ENCODE data around the gene ANTKMT.
"Not testable (repeated sequence)": the region's sequence is repeated elsewhere in the genome, so short reads cannot be mapped to it uniquely, and the experiment has no call there.

The ANTKMT gene

DNA sequence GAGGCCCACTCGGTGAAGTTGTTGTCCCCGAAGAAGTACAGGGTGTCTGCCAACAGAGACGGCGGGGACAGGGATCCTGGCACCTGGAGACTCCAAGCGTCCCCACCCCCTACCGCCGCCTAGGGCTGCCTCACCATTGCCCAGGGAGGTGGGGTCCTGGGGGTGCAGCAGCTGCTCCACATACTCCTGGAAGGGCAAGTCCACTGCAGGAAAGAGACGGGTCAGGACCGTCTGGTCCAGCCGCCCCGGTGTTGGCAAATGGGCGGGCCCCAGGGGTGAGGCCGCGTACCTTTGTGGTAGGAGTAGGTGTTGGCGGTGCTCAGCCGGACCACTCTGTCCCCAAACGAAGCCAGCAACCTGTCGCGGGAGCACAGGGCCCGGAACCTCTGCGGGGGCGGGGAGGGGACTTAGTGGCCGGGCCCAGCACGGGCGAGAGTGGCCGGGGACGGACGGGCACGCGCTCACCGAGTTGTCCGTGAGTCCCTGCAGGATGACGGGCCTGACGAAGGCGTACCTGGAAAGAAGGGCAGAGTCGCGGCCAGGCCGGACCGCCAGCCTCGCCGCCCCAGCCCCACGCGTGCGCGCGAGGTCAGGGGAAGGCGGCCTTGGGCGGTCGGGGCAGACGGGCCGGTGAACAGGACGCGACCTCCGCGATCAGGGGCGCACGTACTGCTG is 37.4 kb upstream of the ANTKMT start:
- Histone ChIP-seq H3K4me1 (ENCODE audit: insufficient read depth, low read length) (peaks cover 30% of the 10 kb centered on the region), H3K36me3 (ENCODE audit: insufficient read depth, low read length) (peaks cover 20% of the 10 kb centered on the region)

DNA sequence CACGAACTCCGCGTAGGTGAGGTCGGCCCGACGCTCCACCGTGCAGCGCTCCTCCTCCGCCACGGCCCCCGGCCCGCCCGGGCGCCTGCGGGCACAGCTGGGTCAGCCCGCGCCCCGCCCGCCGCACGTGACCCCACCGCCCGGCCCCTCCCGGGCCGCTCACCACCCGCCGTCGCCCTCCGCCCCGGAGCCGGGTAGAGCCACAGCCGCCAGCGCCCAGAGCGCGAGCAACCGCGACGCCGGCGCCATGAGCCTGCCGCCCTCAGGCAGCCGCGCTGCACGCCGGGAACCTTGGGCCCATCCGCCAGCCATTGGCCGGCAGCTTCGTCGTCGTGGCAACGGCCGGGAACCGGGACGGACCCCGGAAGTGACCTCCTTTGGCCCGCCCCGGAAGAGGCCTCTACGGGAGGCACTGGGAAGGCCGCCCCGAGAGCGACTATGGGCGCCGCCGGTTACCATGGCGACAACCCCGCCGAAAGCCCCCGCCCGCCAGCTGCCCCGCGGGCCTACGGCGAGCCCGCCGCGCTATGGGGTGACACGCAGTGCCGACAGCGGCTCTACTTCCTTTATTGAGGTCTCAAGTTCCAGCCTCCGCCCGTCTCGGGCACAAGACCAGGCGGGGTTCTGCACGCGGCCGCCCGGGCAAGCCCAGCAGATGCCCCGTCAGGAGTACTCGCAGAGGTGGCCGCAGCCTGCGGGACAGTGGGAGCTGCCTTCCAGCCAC is 36.7 kb upstream of the ANTKMT start, which contains the start of gene JMJD8:
Gene JMJD8, minus strand, starts transcription at position 264 of the 724 bp plus-strand sequence. Its CDS starts 15 bp downstream, at position 249.
- Histone ChIP-seq H3K27ac (ENCODE audit: low read depth, low read length) (peak within 1 kb of the TSS; percentile 82), H3K4me1 (ENCODE audit: insufficient read depth, low read length) (peaks cover 34% of the 10 kb centered on the region), H3K4me3 (ENCODE audit: low read depth in 1 of 2, low read length in 2 of 2) (peak within 1 kb of the TSS; percentile 56 to 83), H3K36me3 (ENCODE audit: insufficient read depth, low read length) (peaks cover 20% of the 10 kb centered on the region), H3K27me3 (ENCODE audit: control insufficient read depth in 1 of 2, insufficient read depth in 2 of 2, low read length in 2 of 2) (no peaks in the 10 kb centered on the region), H3K9me3 (ENCODE audit: low read length) (no peaks in the 10 kb centered on the region), H3K9ac (ENCODE audit: low read length) (no peak within 1 kb of the TSS)

More for the DNA sequence above, 37.4 kb upstream of the ANTKMT start:
- peak overlapping the region; percentile 56 to 83 for H3K4me3 ChIP-seq (ENCODE audit: low read depth in 1 of 2, low read length in 2 of 2)
- no peaks in the 10 kb centered on the region for H3K9me3 ChIP-seq (ENCODE audit: low read length)
- H3K27ac ChIP-seq (ENCODE audit: low read depth, low read length), result peak overlapping the region; percentile 82
- H3K9ac ChIP-seq (ENCODE audit: low read length), result no peak overlapping the region
- no peaks in the 10 kb centered on the region for H3K27me3 ChIP-seq (ENCODE audit: control insufficient read depth in 1 of 2, insufficient read depth in 2 of 2, low read length in 2 of 2)

DNA sequence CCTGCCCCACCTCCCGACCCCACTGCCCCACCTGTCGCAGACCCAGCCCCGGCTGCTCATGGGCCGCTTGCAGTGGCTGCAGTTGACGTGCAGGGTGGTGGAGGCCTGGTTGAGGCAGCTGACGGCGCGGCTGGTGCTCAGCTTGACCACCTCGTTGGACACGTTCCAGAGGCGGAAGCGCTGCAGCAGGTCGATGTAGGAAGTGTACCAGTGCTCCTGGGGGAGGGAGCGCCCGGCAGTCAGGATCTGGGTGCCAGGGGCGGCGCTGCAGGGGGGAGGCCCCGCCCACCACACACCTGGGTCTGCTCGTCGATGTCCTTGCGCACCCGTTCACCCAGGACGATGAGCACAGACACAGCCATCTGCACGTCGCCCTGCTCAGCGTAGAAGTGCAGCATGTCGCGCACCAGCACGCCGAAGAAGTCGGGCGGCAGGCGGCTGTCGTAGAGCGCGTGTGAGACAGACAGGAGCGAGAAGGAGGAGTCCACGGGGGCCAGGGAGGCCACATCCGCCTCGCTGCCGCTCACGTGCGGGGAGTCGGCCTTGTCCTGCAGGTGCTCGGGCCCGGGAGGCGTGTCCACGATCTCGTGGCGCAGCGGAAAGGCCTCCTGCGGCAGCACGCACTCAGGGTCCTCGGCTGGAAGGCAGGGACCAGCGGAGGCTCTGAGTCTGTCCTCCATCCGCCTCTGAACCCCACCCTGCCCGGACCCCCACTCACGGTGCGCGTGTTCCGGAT is 35.8 kb upstream of the ANTKMT start:
- H3K9ac ChIP-seq (ENCODE audit: low read length), result no peak overlapping the region
- H3K4me1 ChIP-seq (ENCODE audit: insufficient read depth, low read length), result peaks cover 40% of the 10 kb centered on the region
- no peak overlapping the region for H3K27ac ChIP-seq (ENCODE audit: low read depth, low read length)
- H3K36me3 ChIP-seq (ENCODE audit: insufficient read depth, low read length), result peaks cover 20% of the 10 kb centered on the region
- H3K4me3 ChIP-seq (ENCODE audit: low read depth in 1 of 2, low read length in 2 of 2), result no peak overlapping the region
- no peaks in the 10 kb centered on the region for H3K9me3 ChIP-seq (ENCODE audit: low read length)
- H3K27me3 ChIP-seq (ENCODE audit: control insufficient read depth in 1 of 2, insufficient read depth in 2 of 2, low read length in 2 of 2), result no peaks in the 10 kb centered on the region

DNA sequence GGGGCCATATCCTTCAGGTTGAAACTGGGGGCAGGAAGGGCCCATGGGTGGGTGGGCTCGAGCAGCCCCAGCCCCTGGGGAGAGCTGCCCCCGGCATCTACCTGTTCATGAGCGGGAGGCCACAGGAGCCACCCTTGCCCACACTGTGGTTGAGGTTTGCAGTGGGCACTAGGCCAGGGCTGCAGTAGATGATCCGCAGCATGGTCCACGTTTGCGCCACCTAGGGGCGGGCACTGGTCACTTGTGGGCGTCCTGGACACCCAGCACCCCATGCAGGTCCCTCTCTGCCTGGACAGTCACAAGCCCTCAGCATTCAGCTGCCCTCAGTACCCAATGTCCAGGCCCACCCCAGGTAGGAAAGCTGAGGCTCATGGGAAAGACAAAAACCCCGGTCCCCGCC is 35.0 kb upstream of the ANTKMT start:
- Histone ChIP-seq H3K4me1 (ENCODE audit: insufficient read depth, low read length) (peaks cover 38% of the 10 kb centered on the region), H3K4me3 (ENCODE audit: low read depth in 1 of 2, low read length in 2 of 2) (no peak overlapping the region), H3K27ac (ENCODE audit: low read depth, low read length) (no peak overlapping the region), H3K27me3 (ENCODE audit: control insufficient read depth in 1 of 2, insufficient read depth in 2 of 2, low read length in 2 of 2) (no peaks in the 10 kb centered on the region), H3K9ac (ENCODE audit: low read length) (no peak overlapping the region), H3K36me3 (ENCODE audit: insufficient read depth, low read length) (peaks cover 20% of the 10 kb centered on the region), H3K9me3 (ENCODE audit: low read length) (no peaks in the 10 kb centered on the region)

DNA sequence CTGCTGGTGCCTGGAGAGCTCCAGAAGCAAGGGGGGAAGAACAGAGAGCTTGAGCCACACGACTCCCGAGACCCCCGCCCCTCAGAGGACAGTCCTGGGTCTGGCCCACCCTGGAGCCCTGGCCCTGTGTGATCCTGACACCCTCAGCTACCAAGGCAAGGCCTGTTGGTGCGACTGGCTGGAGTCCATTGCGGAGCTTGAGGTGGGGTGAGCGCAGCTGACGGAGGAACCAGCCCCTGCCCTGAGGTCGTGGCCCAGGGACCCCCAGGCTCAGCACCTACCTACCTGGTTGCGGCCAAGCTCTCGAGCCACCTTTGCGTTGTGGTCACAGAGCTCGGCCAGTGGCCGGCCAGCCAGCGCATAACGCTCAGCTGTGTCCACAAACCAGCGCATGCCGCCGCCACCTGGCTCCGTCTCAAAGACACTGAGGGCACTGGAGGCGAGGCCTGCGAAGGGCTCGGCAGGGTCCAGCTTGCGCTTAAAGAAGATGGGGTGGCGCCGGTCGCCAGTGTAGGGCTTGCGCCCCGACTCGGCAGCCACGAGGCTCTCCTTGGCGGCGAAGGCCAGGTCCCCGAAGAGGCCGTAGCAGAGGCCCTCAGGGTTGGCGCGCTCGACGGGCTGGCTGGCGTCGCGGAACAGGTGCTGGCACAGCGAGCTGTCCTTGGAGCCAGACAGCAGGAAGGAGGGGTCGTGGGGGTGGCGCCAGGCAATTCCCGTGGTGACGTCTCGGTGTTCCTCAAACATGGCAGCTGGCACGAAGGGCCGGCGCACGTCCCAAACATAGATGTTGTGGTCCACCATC is 34.3 kb upstream of the ANTKMT start:
- H3K4me3 ChIP-seq (ENCODE audit: low read depth in 1 of 2, low read length in 2 of 2), result no peak overlapping the region
- H3K9me3 ChIP-seq (ENCODE audit: low read length), result no peaks in the 10 kb centered on the region
- H3K27me3 ChIP-seq (ENCODE audit: control insufficient read depth in 1 of 2, insufficient read depth in 2 of 2, low read length in 2 of 2), result no peaks in the 10 kb centered on the region
- peaks cover 31% of the 10 kb centered on the region for H3K4me1 ChIP-seq (ENCODE audit: insufficient read depth, low read length)
- no peak overlapping the region for H3K9ac ChIP-seq (ENCODE audit: low read length)
- H3K36me3 ChIP-seq (ENCODE audit: insufficient read depth, low read length), result peaks cover 16% of the 10 kb centered on the region
- H3K27ac ChIP-seq (ENCODE audit: low read depth, low read length), result no peak overlapping the region

DNA sequence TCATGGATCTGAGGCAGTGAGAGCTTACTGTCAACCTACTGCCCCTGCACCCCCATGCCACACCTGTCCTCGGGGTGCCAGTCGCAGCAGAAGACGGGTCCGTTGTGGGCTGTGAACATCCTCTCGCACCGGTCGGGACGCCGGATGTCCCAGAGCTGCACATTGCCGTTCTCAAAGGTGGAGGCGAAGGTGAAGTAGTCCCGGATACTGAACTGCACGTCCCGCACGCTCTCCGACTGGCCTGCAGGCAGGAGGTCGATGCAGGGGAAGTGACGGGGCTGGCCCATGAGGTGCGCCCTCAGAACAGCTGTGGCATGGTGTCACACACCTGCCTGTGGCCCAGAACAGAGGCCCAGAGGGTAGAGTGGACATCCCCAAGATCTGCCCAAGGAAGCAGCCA is 33.4 kb upstream of the ANTKMT start:
- no peaks in the 10 kb centered on the region for H3K9me3 ChIP-seq (ENCODE audit: low read length)
- peaks cover 23% of the 10 kb centered on the region for H3K4me1 ChIP-seq (ENCODE audit: insufficient read depth, low read length)
- no peak overlapping the region for H3K27ac ChIP-seq (ENCODE audit: low read depth, low read length)
- H3K36me3 ChIP-seq (ENCODE audit: insufficient read depth, low read length), result peaks cover 8% of the 10 kb centered on the region
- H3K27me3 ChIP-seq (ENCODE audit: control insufficient read depth in 1 of 2, insufficient read depth in 2 of 2, low read length in 2 of 2), result peaks cover 0 to under 1% of the 10 kb centered on the region in 2 donors
- no peak overlapping the region for H3K9ac ChIP-seq (ENCODE audit: low read length)
- no peak overlapping the region for H3K4me3 ChIP-seq (ENCODE audit: low read depth in 1 of 2, low read length in 2 of 2)

DNA sequence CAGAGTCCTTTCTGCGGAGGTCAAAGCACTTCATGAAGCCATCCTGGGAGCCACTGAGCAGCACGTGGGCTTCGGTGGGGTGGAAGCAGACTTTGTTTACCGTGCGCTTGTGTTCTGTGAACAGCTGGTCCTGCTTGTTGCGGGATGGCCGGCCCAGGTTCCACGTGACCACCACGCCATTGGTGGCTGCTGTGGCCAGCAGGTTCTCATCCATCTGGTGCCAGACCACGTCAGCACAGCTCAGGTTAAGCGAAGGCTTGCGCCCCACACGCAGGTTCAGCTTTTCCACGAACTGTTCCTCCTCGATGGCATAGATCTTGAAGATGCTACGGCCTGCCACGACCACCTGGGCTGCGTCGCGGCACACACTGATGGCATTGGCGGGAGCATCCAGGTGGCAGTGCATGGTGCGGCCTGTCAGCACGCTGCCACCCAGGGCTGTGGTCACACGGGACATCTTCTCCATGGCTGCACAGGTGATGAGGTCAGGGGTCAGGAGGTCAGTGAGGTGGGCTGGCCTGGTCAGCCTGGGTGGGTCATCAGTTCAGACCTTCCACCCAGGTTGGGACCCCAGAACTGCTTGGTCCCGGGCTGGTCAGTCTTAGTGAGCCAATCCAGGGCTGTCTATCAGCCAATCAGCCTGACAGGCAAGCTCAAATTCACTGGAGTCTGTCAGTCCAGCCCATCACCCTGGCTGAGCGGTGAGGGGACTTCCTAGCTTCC is 31.6 kb upstream of the ANTKMT start:
- H3K4me1 ChIP-seq (ENCODE audit: insufficient read depth, low read length), result peaks cover 15% of the 10 kb centered on the region
- peak overlapping the region; percentile 73 to 94 for H3K4me3 ChIP-seq (ENCODE audit: low read depth in 1 of 2, low read length in 2 of 2)
- H3K9me3 ChIP-seq (ENCODE audit: low read length), result no peaks in the 10 kb centered on the region
- peaks cover 0 to 18% of the 10 kb centered on the region in 2 donors for H3K27me3 ChIP-seq (ENCODE audit: control insufficient read depth in 1 of 2, insufficient read depth in 2 of 2, low read length in 2 of 2)
- peak overlapping the region; percentile 22 for H3K9ac ChIP-seq (ENCODE audit: low read length)
- peak overlapping the region; percentile 90 for H3K27ac ChIP-seq (ENCODE audit: low read depth, low read length)
- no peaks in the 10 kb centered on the region for H3K36me3 ChIP-seq (ENCODE audit: insufficient read depth, low read length)

DNA sequence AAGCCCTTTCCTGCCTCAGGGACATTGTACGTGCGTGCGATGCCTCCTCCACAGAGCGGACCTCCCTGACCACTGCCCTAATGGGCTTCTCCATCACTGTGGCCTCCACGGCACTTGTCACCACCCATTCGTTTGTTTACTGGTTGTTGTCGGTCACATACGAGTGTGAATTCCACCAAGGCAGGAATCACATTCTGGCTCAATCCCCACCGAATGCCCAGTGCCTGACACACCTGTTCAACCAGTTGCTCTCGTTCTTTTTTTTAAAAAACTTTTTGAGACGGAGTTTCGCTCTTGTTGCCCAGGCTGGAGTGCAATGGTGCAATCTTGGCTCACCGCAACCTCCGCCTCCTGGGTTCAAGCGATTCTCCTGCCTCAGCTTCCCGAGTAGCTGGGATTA is 29.7 kb upstream of the ANTKMT start:
- H3K9ac ChIP-seq (ENCODE audit: low read length); H3K4me3 ChIP-seq (ENCODE audit: low read depth in 1 of 2, low read length in 2 of 2); H3K27ac ChIP-seq (ENCODE audit: low read depth, low read length); H3K9me3 ChIP-seq (ENCODE audit: low read length); H3K36me3 ChIP-seq (ENCODE audit: insufficient read depth, low read length): not testable (repeated sequence)
- H3K27me3 ChIP-seq (ENCODE audit: control insufficient read depth in 1 of 2, insufficient read depth in 2 of 2, low read length in 2 of 2), result peaks cover 0 to 36% of the 10 kb centered on the region in 2 donors
- peaks cover 11% of the 10 kb centered on the region for H3K4me1 ChIP-seq (ENCODE audit: insufficient read depth, low read length)

DNA sequence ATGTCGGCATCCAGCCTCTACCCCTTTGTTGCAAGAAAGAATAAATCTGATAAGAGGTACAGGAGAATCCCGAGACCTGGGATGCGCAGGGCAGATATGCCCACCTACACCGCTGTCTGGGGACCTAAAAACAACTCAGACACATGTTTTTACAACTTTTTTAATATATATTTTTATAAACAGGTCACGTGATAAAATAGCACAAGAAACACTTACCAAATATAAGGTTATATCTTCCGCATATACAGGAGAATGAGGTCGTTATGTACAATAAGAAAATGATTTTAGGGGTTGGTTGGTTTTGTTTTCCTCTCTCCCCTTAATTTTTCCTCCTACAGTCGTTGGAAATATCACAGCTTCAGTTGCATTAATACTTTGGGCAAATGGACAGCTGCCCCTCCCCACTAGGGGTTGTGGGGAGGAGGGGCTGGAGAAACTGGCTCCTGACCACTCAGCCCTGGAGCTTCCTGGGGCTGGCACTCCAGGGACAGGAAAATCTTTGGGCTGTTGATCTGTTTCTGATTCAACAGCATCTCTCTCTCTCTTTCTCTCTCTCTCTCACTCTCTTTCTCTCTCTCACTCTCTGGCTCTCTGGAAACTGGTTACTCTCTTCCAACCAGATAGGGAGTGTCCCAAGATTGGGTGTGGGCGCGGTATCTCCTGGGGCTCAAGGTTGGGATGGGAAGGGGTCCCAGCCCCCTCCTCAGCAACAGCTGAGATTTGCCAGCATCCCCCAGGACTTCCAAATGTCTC is 28.4 kb upstream of the ANTKMT start:
- Histone ChIP-seq H3K9me3 (ENCODE audit: low read length) (no peaks in the 10 kb centered on the region), H3K27ac (ENCODE audit: low read depth, low read length) (no peak overlapping the region), H3K36me3 (ENCODE audit: insufficient read depth, low read length) (no peaks in the 10 kb centered on the region), H3K9ac (ENCODE audit: low read length) (no peak overlapping the region), H3K27me3 (ENCODE audit: control insufficient read depth in 1 of 2, insufficient read depth in 2 of 2, low read length in 2 of 2) (peaks cover 0 to 37% of the 10 kb centered on the region in 2 donors), H3K4me3 (ENCODE audit: low read depth in 1 of 2, low read length in 2 of 2) (no peak overlapping the region), H3K4me1 (ENCODE audit: insufficient read depth, low read length) (peaks cover 11% of the 10 kb centered on the region)

DNA sequence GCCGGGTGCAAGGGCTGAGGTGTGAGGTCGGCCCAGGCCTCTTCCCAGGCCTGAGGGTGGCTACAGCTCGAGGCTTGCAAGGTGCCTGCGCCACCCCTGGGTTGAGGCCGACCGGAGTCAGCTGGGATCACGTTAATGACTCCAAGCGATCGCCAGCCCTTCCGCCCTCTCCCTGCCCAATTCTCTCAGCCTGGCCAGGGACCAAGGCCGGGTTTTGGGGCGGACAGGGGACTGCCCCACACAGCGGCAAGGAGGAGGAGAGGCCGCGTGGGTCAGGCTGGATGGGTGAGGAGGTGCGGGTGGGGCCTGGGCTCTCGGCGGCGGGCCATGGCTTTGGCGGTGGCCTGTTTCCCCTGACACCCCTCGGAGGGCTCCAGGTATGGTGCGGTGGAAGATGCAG is 27.6 kb upstream of the ANTKMT start:
- Histone ChIP-seq H3K36me3 (ENCODE audit: insufficient read depth, low read length) (no peaks in the 10 kb centered on the region), H3K27ac (ENCODE audit: low read depth, low read length) (no peak overlapping the region), H3K27me3 (ENCODE audit: control insufficient read depth in 1 of 2, insufficient read depth in 2 of 2, low read length in 2 of 2) (peaks cover 0 to 37% of the 10 kb centered on the region in 2 donors), H3K9me3 (ENCODE audit: low read length) (no peaks in the 10 kb centered on the region), H3K9ac (ENCODE audit: low read length) (no peak overlapping the region), H3K4me1 (ENCODE audit: insufficient read depth, low read length) (peaks cover 11% of the 10 kb centered on the region), H3K4me3 (ENCODE audit: low read depth in 1 of 2, low read length in 2 of 2) (no peak overlapping the region)

Measured in muscle layer of colon (tissue), 2 donors.